HG02970 (cell line): Measurements from ENCODE around the gene NDUFS6.
"Not testable (repeated sequence)": the region's sequence is repeated elsewhere in the genome, so short reads cannot be mapped to it uniquely, and the experiment has no call there.

ENCODE experiments used
- ATAC-seq: cut with Tn5 transposase; IDR thresholded peaks from one replicate; pipeline ENCODE4 v1.9.1; 2021; ENCODE audit warnings: mild to moderate bottlenecking, moderate library complexity, moderate number of reproducible peaks; ENCODE audit not compliant: unreplicated experiment, low FRiP score

NDUFS6 gene

GRCh38 chr5:1830571-1831228 lies 29.5 kb downstream of the NDUFS6 start:
- ATAC-seq, result no peak

- no peak for ATAC-seq
These were observed 30.1 kb downstream of the NDUFS6 start for GRCh38 chr5:1831257-1831656.

GRCh38 chr5:1831677-1832313 lies 30.6 kb downstream of the NDUFS6 start:
- no peak for ATAC-seq

DNA sequence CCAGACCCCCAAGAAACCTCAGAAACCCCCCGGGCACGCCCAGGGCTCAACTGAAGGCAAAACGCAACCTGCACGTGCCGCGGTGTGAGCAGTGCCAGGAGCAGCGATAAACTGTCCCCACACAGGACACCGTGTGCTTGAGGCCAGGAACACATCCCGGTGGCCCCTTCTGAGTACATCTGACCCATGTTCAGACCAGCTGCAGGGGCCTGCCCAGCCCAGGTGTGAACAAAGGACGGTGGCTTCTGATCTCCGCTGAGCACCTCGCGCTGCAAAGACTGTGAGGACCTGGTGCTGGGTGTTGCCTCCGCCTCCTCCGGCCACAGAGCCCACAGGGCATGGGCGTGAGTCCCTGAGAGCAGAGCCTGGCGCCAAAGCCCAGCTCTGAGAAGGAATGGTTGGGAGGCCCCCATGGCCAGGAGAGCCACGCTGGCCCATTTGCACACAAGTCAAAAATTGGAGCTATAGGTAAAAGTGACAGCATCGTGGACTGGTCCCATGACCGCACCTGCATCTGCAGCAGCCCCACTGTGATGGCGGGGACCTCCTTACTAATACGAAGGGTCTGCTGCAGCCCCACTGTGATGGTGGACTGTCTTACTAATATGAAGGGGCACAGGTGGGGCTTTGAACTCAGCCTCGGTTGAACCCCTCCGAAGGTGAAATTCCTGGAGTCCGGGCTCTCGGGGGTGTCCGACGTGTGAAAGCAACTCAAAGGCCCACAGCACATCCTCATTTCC lies 31.5 kb downstream of the NDUFS6 start:
- ATAC-seq, result no peak

GRCh38 chr5:1833264-1834021 lies 32.2 kb downstream of the NDUFS6 start:
- no peak for ATAC-seq

DNA sequence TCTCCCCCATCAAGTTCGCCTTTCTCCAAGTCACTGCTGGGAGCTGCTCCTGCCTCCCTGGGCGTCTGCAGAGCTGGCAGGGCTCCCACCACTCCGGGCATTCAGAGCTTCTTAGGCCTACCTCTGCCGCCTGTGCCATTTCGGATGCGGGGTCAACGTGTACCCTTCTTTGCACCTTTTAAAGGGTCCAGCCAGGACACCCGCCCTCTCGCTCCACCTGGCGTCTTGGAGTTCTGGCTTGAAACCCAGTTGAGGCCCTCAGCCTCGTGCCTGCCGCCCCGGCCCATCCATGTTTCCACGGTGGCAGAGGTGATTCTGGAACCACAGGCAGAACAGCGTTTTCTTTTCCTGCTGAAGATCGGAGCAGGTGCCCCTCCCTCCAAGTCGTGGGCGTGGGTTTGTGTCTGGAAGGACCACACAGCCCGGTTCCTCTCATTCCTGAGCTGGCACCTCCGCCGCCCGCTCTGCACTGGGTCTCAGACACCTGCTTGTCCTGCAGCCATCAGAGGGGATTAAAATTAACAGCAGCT lies 32.9 kb downstream of the NDUFS6 start:
- ATAC-seq, result no peak

- no peak for ATAC-seq
These were observed 33.7 kb downstream of the NDUFS6 start for GRCh38 chr5:1834721-1835429.

DNA sequence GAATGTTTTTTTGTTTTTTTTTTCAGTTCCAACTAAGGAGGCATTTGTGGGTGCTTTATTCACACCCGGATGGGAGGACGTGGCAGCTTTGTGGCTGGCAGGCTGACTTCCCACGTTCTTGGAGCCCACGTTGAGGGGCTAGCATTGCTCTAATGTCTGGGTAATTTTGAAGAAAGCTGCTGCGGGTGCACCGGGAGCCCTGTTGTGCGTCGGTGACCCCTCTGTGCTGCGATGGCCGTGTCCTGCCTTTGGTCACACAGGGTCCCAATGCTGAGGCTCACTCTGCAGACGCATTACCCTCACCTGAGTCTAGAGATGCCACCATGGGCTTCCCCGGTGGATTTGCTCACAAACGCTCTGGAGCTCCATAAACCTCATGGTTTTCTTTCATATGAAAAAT lies 34.2 kb downstream of the NDUFS6 start:
- ATAC-seq, result no peak

- ATAC-seq, result no peak
These were observed 35.1 kb downstream of the NDUFS6 start for GRCh38 chr5:1836176-1836890.

DNA sequence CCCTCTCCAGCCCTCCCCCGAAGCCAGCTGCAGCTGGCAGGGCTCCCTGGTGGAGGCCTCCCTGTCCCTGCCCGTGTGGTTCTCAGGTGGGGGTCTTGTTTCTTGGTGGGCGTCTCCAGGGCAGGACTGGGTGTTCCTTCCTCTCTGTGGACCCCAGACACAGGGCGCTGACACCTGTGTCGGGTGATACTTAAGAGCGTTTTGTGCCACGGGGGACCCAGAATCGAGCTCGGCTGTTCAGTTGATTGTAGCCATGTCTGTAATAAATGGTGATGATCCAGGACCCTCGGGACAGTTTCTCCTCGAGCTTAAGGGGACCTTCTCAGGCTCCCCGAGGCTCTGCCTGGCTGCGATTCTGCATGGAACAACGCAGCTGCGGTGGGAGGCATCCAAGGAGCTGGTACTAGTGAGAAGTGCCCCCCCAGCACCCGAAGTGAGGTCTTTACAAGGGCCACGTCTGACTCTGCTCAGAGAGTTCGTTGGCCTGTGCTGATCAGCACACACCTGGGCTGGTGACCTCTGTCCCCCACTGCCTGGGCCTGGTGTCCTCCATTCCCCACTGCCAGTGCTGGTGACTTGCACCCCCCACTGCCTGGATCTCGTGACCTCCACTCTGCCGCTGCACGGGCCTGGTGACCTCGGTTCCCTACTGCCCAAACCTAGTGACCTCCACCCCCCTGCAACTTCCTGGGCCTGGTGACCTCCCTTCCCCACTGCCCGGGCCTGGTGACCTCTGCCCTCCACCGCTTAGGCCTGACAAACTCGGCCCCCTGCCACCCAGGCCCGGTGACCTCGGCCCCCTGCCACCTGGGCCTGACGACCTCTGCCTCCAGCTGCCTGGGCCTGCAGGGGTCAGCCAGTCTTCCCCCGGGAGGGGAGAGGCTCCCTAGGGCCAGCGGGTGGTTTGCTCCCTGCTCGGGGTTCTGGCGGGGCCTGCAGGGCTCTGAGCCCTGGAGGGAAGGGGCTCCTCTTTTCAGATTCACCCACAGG lies 36.0 kb downstream of the NDUFS6 start:
- no peak for ATAC-seq

- no peak for ATAC-seq
These were observed 36.8 kb downstream of the NDUFS6 start for GRCh38 chr5:1838013-1838412.

DNA sequence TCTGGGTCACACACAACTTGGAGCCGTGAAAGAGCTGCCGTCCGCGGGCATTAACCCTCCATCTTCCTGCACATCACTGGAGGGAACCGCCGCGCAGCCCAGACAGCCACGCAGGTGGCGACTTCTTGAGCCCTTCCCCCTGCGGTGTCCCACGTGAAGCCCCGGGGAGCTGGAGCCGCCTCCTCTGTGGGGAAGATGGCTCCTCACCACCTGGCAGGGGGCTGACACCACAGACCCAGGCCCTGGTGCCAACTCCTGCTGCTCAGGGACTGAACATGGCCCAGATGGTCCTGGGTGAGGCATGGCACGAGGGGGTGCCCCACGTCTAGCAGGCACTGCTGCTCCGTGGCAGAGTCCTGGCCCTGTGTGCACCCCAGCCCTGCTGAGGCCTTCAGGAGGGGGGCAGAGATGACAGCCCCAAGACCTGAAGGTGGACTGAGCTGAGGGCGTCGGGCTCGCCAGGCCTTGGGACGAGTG lies 38.9 kb downstream of the NDUFS6 start:
- ATAC-seq, result no peak

- ATAC-seq, result no peak
These were observed 39.7 kb downstream of the NDUFS6 start for GRCh38 chr5:1840741-1841521.

- no peak for ATAC-seq
These were observed 41.0 kb downstream of the NDUFS6 start for GRCh38 chr5:1842004-1842819.

DNA sequence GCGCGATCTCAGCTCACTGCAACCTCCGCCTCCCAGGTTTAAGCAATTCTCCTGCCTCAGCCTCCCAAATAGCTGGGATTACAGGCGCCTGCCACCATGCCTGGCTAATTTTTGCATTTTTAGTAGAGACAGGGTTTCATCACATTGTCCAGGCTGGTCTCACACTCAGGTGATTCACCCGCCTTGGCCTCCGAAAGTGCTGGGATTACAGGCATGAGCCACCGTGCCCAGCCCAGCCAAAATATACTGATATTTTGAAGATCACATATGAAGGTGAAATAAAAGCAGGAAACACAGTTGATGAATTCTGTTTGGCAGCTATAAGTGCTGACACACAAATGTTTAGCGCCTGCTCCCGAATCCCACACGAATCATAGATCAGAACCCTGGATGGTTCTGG lies 42.6 kb downstream of the NDUFS6 start:
- ATAC-seq, result not testable (repeated sequence)

DNA sequence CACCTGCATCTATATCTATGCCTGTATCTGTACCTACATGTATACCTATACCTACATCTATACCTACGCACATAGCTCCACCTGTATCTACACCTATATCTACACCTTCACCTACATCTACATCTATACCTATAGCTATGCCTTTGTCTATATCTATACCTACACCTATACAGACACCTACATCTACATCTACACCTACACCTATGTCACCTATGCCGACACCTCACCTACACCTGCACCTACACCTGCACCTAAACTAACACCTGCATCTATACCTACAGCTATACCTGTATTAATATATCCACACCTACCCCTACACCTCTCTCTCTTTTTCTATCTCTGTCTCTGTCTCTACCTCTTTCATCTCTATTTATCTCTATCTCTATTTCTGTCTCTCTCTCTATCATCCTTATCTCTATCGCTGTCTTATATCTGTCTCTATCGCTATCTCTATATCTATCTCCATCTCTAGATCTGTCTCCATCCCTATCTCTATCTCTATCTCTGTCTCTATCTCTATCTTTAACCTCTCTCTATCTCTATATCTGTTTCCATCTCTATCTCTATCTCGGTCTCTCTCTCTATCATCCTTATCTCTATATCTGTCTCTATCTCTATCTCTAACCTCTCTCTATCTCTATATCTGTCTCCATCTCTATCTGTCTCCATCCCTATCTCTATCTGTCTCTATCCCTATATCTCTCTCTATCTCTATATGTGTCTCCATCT lies 43.7 kb downstream of the NDUFS6 start:
- ATAC-seq, result no peak
